Gastrocnemius medialis (tissue), 4 donors: ENCODE results near the gene ACTL10.

Source experiments
- POLR2A ChIP-seq, 2 donors: fragments of 450-650 bp; IDR thresholded peaks; one replicate each; pipeline ENCODE4 v1.6.1; 2017; ENCODE audit warnings: antibody characterized with exemption in 2 of 2, mild to moderate bottlenecking in 2 of 2, moderate library complexity in 2 of 2
- TF ChIP-seq, protein P1 (sequence below), 5 experiments: fragments of 450-650 bp in 3 of 5; fragments of 200-600 bp in 2 of 5; sonication (generic) in 2 of 5; IDR thresholded peaks in 4 of 5; conservative IDR thresholded peaks in 1 of 5; 1 replicate in 4 of 5; 2 replicates in 1 of 5; pipeline ENCODE4 v1.5.1; 2016 to 2019; ENCODE audit warnings: antibody characterized with exemption in 5 of 5, mild to moderate bottlenecking in 3 of 5, moderate library complexity in 3 of 5

- TF ChIP-seq, protein P1, sequence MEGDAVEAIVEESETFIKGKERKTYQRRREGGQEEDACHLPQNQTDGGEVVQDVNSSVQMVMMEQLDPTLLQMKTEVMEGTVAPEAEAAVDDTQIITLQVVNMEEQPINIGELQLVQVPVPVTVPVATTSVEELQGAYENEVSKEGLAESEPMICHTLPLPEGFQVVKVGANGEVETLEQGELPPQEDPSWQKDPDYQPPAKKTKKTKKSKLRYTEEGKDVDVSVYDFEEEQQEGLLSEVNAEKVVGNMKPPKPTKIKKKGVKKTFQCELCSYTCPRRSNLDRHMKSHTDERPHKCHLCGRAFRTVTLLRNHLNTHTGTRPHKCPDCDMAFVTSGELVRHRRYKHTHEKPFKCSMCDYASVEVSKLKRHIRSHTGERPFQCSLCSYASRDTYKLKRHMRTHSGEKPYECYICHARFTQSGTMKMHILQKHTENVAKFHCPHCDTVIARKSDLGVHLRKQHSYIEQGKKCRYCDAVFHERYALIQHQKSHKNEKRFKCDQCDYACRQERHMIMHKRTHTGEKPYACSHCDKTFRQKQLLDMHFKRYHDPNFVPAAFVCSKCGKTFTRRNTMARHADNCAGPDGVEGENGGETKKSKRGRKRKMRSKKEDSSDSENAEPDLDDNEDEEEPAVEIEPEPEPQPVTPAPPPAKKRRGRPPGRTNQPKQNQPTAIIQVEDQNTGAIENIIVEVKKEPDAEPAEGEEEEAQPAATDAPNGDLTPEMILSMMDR (IDR thresholded peaks at IDR 0.05 in 4 of 5, conservative IDR thresholded peaks at IDR 0.05 in 1 of 5): no peak
- TF ChIP-seq POLR2A (IDR thresholded peaks at IDR 0.05): no peak
These were observed 11.4 kb downstream of the ACTL10 start for GRCh38 chr20:33677991-33678702.
